ENCODE measurements around the gene DEPDC5.

GRCh38 chr22:31933406-31933805, 179.6 kb downstream of the DEPDC5 start:
- TF ChIP-seq, protein P1, sequence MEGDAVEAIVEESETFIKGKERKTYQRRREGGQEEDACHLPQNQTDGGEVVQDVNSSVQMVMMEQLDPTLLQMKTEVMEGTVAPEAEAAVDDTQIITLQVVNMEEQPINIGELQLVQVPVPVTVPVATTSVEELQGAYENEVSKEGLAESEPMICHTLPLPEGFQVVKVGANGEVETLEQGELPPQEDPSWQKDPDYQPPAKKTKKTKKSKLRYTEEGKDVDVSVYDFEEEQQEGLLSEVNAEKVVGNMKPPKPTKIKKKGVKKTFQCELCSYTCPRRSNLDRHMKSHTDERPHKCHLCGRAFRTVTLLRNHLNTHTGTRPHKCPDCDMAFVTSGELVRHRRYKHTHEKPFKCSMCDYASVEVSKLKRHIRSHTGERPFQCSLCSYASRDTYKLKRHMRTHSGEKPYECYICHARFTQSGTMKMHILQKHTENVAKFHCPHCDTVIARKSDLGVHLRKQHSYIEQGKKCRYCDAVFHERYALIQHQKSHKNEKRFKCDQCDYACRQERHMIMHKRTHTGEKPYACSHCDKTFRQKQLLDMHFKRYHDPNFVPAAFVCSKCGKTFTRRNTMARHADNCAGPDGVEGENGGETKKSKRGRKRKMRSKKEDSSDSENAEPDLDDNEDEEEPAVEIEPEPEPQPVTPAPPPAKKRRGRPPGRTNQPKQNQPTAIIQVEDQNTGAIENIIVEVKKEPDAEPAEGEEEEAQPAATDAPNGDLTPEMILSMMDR (IDR thresholded peaks at IDR 0.05), result no peak
- no peak for TF ChIP-seq POLR2A (IDR thresholded peaks at IDR 0.05)

All from breast epithelium (tissue), 3 donors.